K562 (cell line): ENCODE measurements around the gene PSMD13.

Experiments
- CEBPB ChIP-seq: fragments of 450-650 bp; IDR thresholded peaks from 2 replicates; pipeline ENCODE4 v1.6.1; 2016; ENCODE audit warnings: missing genetic modification characterization, missing compliant biosample characterization
- CLOCK ChIP-seq: fragments of 250-450 bp; sonication (Bioruptor Pico); IDR thresholded peaks from 2 replicates; pipeline ENCODE4 v1.4.0; 2020; ENCODE audit warnings: mild to moderate bottlenecking, moderate library complexity, borderline replicate concordance
- CTCF ChIP-seq, 3 experiments: IDR thresholded peaks in 2 of 3; conservative IDR thresholded peaks in 1 of 3; 2 replicates each; pipeline ENCODE4 v1.5.1; 2011 to 2012; ENCODE audit warnings: low read length in 3 of 3, mild to moderate bottlenecking in 3 of 3, control low read depth in 2 of 3, improper control_type of control experiment in 1 of 3, inconsistent platforms in 1 of 3, low read depth in 1 of 3, mixed read lengths in 1 of 3, moderate library complexity in 1 of 3; ENCODE audit not compliant: insufficient read depth in 2 of 3
- FOS ChIP-seq: IDR thresholded peaks from 3 replicates; pipeline ENCODE4 v1.6.1; 2011; ENCODE audit not compliant: insufficient read length; ENCODE audit errors: extremely low read depth
- FOXM1 ChIP-seq, 2 experiments: fragments of 450-650 bp in 1 of 2; sonication (generic) in 1 of 2; formaldehyde crosslinking in 1 of 2; IDR thresholded peaks; 2 replicates each; pipeline versions ENCODE4 v1.6.1 to v1.9.0; 2017 to 2022; ENCODE audit warnings: low read depth in 2 of 2, mild to moderate bottlenecking in 2 of 2, missing genetic modification reagents in 1 of 2, moderate library complexity in 1 of 2
- GABPA ChIP-seq: fragments of 200-800 bp; sonication (Bioruptor generic); conservative IDR thresholded peaks from 2 replicates; pipeline ENCODE4 v1.6.1; 2016; ENCODE audit warnings: low read depth, missing genetic modification characterization, missing compliant biosample characterization
- MECOM ChIP-seq: fragments of 250-450 bp; sonication (Bioruptor Pico); IDR thresholded peaks from 2 replicates; pipeline ENCODE4 v1.8.0; 2022; ENCODE audit warnings: inconsistent platforms
- NR1H2 ChIP-seq: sonication (generic); formaldehyde crosslinking; IDR thresholded peaks from 2 replicates; pipeline ENCODE4 v1.4.0; 2020; ENCODE audit warnings: mild to moderate bottlenecking, missing genetic modification reagents
- PREB ChIP-seq: sonication (generic); formaldehyde crosslinking; IDR thresholded peaks from 2 replicates; pipeline ENCODE4 v1.8.1; 2023; ENCODE audit warnings: mild to moderate bottlenecking, missing genetic modification reagents
- SPI1 ChIP-seq: IDR thresholded peaks from 2 replicates; pipeline ENCODE4 v1.6.1; 2011; ENCODE audit warnings: low read depth, low read length, control low read depth, borderline replicate concordance
- SRF ChIP-seq, 2 experiments: fragments of 250-450, 450-650 bp in 1 of 2; sonication (Bioruptor Pico) in 1 of 2; sonication (generic) in 1 of 2; formaldehyde crosslinking; IDR thresholded peaks; 2 replicates each; pipeline versions ENCODE4 v1.5.0 to v1.5.1; 2020 to 2022; ENCODE audit warnings: mild to moderate bottlenecking in 1 of 2, missing genetic modification reagents in 1 of 2
- TEAD4 ChIP-seq, 2 experiments: sonication (generic) in 1 of 2; formaldehyde crosslinking in 1 of 2; IDR thresholded peaks; 2 replicates each; pipeline versions ENCODE4 v1.6.1 to v1.8.0; 2012 to 2022; ENCODE audit warnings: borderline replicate concordance in 1 of 2, inconsistent platforms in 1 of 2, low read length in 1 of 2, mild to moderate bottlenecking in 1 of 2, missing genetic modification reagents in 1 of 2
- USF2 ChIP-seq: sonication (generic); formaldehyde crosslinking; IDR thresholded peaks from 2 replicates; pipeline ENCODE4 v1.5.0; 2020; ENCODE audit warnings: missing genetic modification reagents
- ZNF140 ChIP-seq: fragments of 250-450 bp; sonication (Bioruptor Pico); IDR thresholded peaks from 2 replicates; pipeline ENCODE4 v1.8.0; 2021; ENCODE audit warnings: moderate library complexity, mild to moderate bottlenecking, inconsistent platforms

GRCh38 chr11:280706-281485 lies 44.1 kb downstream of the PSMD13 start:
- TF ChIP-seq MECOM (CRISPR knock-in tag) (no peak), PREB (CRISPR knock-in tag) (no peak), NR1H2 (no peak), CLOCK (CRISPR knock-in tag) (no peak), TEAD4 (IDR thresholded peaks at IDR 0.05; ENCODE audit: low read length) (no peak), TEAD4 (CRISPR knock-in tag; IDR thresholded peaks at IDR 0.05; ENCODE audit: borderline replicate concordance) (no peak), ZNF140 (no peak), CTCF (IDR thresholded peaks at IDR 0.05 in 2 of 3, conservative IDR thresholded peaks at IDR 0.05 in 1 of 3; ENCODE audit: insufficient read depth in 2 of 3, low read depth in 1 of 3, low read length in 3 of 3) (no peak), FOXM1 (IDR thresholded peaks at IDR 0.05; ENCODE audit: low read depth) (no peak), FOXM1 (CRISPR knock-in tag; IDR thresholded peaks at IDR 0.05; ENCODE audit: low read depth) (no peak), SPI1 (no peak), CEBPB (tag) (no peak), FOS (no peak), SRF (CRISPR knock-in tag; IDR thresholded peaks at IDR 0.05) (no peak), GABPA (tag) (no peak), USF2 (CRISPR knock-in tag) (no peak)
